GM10248 (cell line): ENCODE results near the gene MCRS1.
"Not testable (repeated sequence)": the region's sequence is repeated elsewhere in the genome, so short reads cannot be mapped to it uniquely, and the experiment has no call there.

Source experiments
- CTCF ChIA-PET: fragments of 300-600 bp; sonication (Branson Sonifier 250); formaldehyde crosslinking; extraction: SDS; loops from one replicate; lab custom pipeline; 2021; ENCODE audit warnings: antibody characterized with exemption; lab: Yijun Ruan, JAX
- POLR2A ChIA-PET: fragments of 350-650 bp; sonication (Branson Sonifier 250); formaldehyde crosslinking; extraction: SDS; loops from one replicate; lab custom pipeline; 2020; ENCODE audit warnings: antibody characterized with exemption; lab: Yijun Ruan, JAX
- DNase-seq: peaks from one replicate; pipeline ENCODE4 v3.0.0; 2012; ENCODE audit errors: extremely low spot score
- CTCF ChIP-seq: IDR thresholded peaks from 2 replicates; pipeline ENCODE4 v1.5.1; 2012; ENCODE audit warnings: mild to moderate bottlenecking, low read depth; ENCODE audit errors: extremely low read depth, missing control alignments, control extremely low read depth

The MCRS1 gene

GRCh38 chr12:49519574-49519936, 48.4 kb downstream of the MCRS1 start:
- no peak for DNase-seq
- ChIA-PET POLR2A (no interaction called here), CTCF (interaction anchor here (1.8 to 12.4 kb wide), 2 partner anchors 62 to 158 kb away, joined by 4 to 410 read pairs; partner anchors contain the start of gene SPATS2)
- no peak for TF ChIP-seq CTCF

- ChIA-PET CTCF (interaction anchor here (1.0 to 12.4 kb wide), 5 partner anchors 62 to 230 kb away, joined by 3 to 410 read pairs (median 4); partner anchors contain the start of gene SPATS2), POLR2A (no interaction called here)
- no peak for DNase-seq
- TF ChIP-seq CTCF: no peak
These were observed 48.9 kb downstream of the MCRS1 start for GRCh38 chr12:49518914-49519573.

GRCh38 chr12:49515266-49515665, 52.7 kb downstream of the MCRS1 start:
- POLR2A ChIA-PET: no interaction called here
- TF ChIP-seq CTCF: no peak
- CTCF ChIA-PET: interaction anchor here (1.3 to 12.4 kb wide), 18 partner anchors 11 to 427 kb away, joined by 3 to 410 read pairs (median 14); partner anchors contain the start of genes DNAJC22, KCNH3 and SPATS2
- DNase-seq: no peak

GRCh38 chr12:49512546-49512945, 55.4 kb downstream of the MCRS1 start:
- CTCF ChIA-PET: interaction anchor here (0.7 to 12.4 kb wide), 16 partner anchors 8 to 225 kb away, joined by 3 to 410 read pairs (median 9); partner anchors contain the start of genes DNAJC22 and SPATS2
- no peak for TF ChIP-seq CTCF
- DNase-seq: no peak
- POLR2A ChIA-PET: no interaction called here

GRCh38 chr12:49511410-49511809, 56.5 kb downstream of the MCRS1 start:
- ChIA-PET POLR2A (no interaction called here), CTCF (interaction anchor here (0.6 to 12.4 kb wide), 11 partner anchors 11 to 224 kb away, joined by 3 to 410 read pairs (median 15); partner anchors contain the start of genes DNAJC22 and SPATS2)
- TF ChIP-seq CTCF: no peak
- no peak for DNase-seq

- DNase-seq: not testable (repeated sequence)
- ChIA-PET CTCF (interaction anchor here (1.1 to 12.4 kb wide), 6 partner anchors 9 to 221 kb away, joined by 6 to 410 read pairs (median 12); partner anchors contain the start of gene SPATS2), POLR2A (interaction anchor here (0.6 to 1.0 kb wide), 2 partner anchors 143 to 371 kb away, joined by 3 to 5 read pairs; no protein-coding TSS in a partner anchor)
These were observed 58.3 kb downstream of the MCRS1 start for GRCh38 chr12:49509681-49510080.
